ENCODE measurements around the gene UBE2K.

- TF ChIP-seq, protein P1, sequence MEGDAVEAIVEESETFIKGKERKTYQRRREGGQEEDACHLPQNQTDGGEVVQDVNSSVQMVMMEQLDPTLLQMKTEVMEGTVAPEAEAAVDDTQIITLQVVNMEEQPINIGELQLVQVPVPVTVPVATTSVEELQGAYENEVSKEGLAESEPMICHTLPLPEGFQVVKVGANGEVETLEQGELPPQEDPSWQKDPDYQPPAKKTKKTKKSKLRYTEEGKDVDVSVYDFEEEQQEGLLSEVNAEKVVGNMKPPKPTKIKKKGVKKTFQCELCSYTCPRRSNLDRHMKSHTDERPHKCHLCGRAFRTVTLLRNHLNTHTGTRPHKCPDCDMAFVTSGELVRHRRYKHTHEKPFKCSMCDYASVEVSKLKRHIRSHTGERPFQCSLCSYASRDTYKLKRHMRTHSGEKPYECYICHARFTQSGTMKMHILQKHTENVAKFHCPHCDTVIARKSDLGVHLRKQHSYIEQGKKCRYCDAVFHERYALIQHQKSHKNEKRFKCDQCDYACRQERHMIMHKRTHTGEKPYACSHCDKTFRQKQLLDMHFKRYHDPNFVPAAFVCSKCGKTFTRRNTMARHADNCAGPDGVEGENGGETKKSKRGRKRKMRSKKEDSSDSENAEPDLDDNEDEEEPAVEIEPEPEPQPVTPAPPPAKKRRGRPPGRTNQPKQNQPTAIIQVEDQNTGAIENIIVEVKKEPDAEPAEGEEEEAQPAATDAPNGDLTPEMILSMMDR (IDR thresholded peaks at IDR 0.05): no peak
- TF ChIP-seq EP300 (IDR thresholded peaks at IDR 0.05): no peak
- TF ChIP-seq POLR2A (IDR thresholded peaks at IDR 0.05): no peak
Observed at GRCh38 chr4:39702716-39703115, 4.8 kb downstream of the UBE2K start.
